ENCODE data around the gene PAQR9. TPM values are rescaled to one million over a fixed set of nuclear protein-coding genes. Genes with fewer than 3 reads are reported as not detected.

The PAQR9 gene
- total and polyA plus RNA-seq, 2 of the 13 experiments (the other 11 are each of a cell fraction or from before 2014, with no cell fraction given), result 3.7 to 10.3 TPM

- TF ChIP-seq REPIN1 (CRISPR knock-in tag; IDR thresholded peaks at IDR 0.05; ENCODE audit: borderline replicate concordance, low read depth) (peak; percentile 57; the same call in 1 of the 2 replicates), MIER2 (CRISPR knock-in tag; IDR thresholded peaks at IDR 0.05) (0 out of 2 replicates have a peak, but pooled peaks have one; percentile 24), ELF4 (CRISPR knock-in tag; IDR thresholded peaks at IDR 0.05; ENCODE audit: borderline replicate concordance) (no peak), MED13 (CRISPR knock-in tag; IDR thresholded peaks at IDR 0.05) (0 out of 2 replicates have a peak, but pooled peaks have one; percentile 55), ONECUT2 (CRISPR knock-in tag; IDR thresholded peaks at IDR 0.05) (peak; percentile 75), NR2F6 (IDR thresholded peaks at IDR 0.05) (peak; percentile 69; the same call in 1 of the 2 replicates), NR2F6 (CRISPR knock-in tag; IDR thresholded peaks at IDR 0.05) (peak; percentile 35; the same call in 1 of the 2 replicates), SATB2 (CRISPR knock-in tag; IDR thresholded peaks at IDR 0.05) (0 out of 2 replicates have a peak, but pooled peaks have one; percentile 10), ZNF652 (CRISPR knock-in tag; IDR thresholded peaks at IDR 0.05; ENCODE audit: borderline replicate concordance, low read depth) (0 out of 2 replicates have a peak, but pooled peaks have one; percentile 21), BCL6 (CRISPR knock-in tag; IDR thresholded peaks at IDR 0.05) (peak; percentile 64), ZNF503 (CRISPR knock-in tag; IDR thresholded peaks at IDR 0.05) (peak; percentile 88), ZEB1 (IDR thresholded peaks at IDR 0.05; ENCODE audit: insufficient replicate concordance, low read depth) (peak; percentile 30), FOXP1 (IDR thresholded peaks at IDR 0.05) (no peak), FOXP1 (CRISPR knock-in tag; IDR thresholded peaks at IDR 0.05) (peak; percentile 89), TRIM24 (CRISPR knock-in tag; IDR thresholded peaks at IDR 0.05) (no peak), ARID3A (IDR thresholded peaks at IDR 0.05; ENCODE audit: low read depth, low read length) (peak; percentile 42; the same call in 1 of the 2 replicates), ARHGAP35 (CRISPR knock-in tag; IDR thresholded peaks at IDR 0.05; ENCODE audit: borderline replicate concordance) (no peak), ZBTB14 (CRISPR knock-in tag; IDR thresholded peaks at IDR 0.05) (no peak), KLF16 (CRISPR knock-in tag; IDR thresholded peaks at IDR 0.05) (peak in 1 of 2 experiments; percentile 58; a peak in 1 of 4 replicates), ZNF235 (CRISPR knock-in tag; IDR thresholded peaks at IDR 0.05; ENCODE audit: borderline replicate concordance) (no peak), TBX2 (CRISPR knock-in tag; IDR thresholded peaks at IDR 0.05; ENCODE audit: borderline replicate concordance) (peak; percentile 39), MED1 (CRISPR knock-in tag; IDR thresholded peaks at IDR 0.05) (peak; percentile 91), SAFB2 (CRISPR knock-in tag; IDR thresholded peaks at IDR 0.05; ENCODE audit: borderline replicate concordance, low read depth) (no peak), CEBPG (CRISPR knock-in tag; IDR thresholded peaks at IDR 0.05) (peak; percentile 38; the same call in 1 of the 2 replicates), CENPT (CRISPR knock-in tag; IDR thresholded peaks at IDR 0.05; ENCODE audit: low read depth) (no peak), SMAD3 (CRISPR knock-in tag; IDR thresholded peaks at IDR 0.05) (0 out of 2 replicates have a peak, but pooled peaks have one; percentile 36), ZC3H4 (CRISPR knock-in tag; IDR thresholded peaks at IDR 0.05; ENCODE audit: borderline replicate concordance) (no peak), MIXL1 (CRISPR knock-in tag; IDR thresholded peaks at IDR 0.05) (peak; percentile 92), HHEX (CRISPR knock-in tag; IDR thresholded peaks at IDR 0.05) (peak; percentile 75)
Observed at GRCh38 chr3:142940000-142940399, 23.5 kb downstream of the PAQR9 start (continued).
